Measurements from ENCODE around the gene WDR53.
"Not testable (repeated sequence)": the region's sequence is repeated elsewhere in the genome, so short reads cannot be mapped to it uniquely, and the experiment has no call there.

WDR53 gene

GRCh38 chr3:196514913-196515621 lies 53.3 kb downstream of the WDR53 start, which contains the start of gene SMCO1:
Gene SMCO1 (minus strand): TSS chr3:196515346. CDS start chr3:196515209, 137 bp downstream.
- DNase-seq: no peak

DNA sequence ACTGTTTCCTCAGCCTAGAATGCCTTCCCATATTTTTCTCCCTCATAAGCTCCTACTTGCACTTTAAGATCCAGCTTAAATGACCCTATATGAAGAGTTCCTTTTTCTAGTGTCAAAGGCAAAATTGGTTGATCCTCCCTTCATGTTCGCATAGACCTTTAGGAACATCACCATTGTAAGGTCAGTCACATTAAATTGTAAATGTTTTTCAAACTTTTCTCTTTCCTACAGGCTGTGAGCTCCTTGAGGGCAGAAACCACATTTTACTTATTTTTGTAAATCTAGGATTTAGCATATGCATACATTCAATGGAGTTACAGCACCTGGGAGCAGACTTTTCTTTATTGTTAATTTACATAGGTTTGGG lies 54.0 kb downstream of the WDR53 start:
- DNase-seq: no peak

DNA sequence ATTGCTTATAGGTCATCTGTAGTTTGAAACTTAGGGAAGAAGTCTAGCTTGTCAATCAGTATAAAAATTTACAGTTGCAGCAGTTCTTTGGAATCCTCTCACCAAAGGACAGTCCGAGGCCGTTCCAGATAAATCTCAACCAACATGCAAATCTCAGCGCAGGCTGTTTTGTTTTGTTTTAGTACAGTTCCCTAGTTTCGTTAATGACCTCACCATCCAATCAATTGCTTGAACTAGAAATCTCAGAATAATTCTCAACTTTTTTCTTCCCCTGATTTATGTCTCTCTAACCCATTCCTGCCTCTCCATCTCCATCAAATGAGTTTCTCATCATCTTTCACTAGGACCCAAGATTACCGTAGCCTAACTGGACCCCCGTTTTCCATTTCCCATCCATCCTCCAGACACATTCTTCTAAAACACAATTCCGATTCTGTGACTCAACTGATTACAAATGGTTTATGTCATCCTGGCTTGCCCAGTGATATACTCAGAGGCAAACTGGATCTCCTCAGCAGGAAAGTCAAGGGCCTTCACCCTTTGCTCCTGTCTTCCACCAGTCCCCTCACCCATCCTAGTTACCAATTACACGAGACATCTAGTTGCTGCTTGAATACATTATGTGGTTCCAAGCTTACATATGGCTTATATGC lies 54.5 kb downstream of the WDR53 start:
- no peak for DNase-seq

DNA sequence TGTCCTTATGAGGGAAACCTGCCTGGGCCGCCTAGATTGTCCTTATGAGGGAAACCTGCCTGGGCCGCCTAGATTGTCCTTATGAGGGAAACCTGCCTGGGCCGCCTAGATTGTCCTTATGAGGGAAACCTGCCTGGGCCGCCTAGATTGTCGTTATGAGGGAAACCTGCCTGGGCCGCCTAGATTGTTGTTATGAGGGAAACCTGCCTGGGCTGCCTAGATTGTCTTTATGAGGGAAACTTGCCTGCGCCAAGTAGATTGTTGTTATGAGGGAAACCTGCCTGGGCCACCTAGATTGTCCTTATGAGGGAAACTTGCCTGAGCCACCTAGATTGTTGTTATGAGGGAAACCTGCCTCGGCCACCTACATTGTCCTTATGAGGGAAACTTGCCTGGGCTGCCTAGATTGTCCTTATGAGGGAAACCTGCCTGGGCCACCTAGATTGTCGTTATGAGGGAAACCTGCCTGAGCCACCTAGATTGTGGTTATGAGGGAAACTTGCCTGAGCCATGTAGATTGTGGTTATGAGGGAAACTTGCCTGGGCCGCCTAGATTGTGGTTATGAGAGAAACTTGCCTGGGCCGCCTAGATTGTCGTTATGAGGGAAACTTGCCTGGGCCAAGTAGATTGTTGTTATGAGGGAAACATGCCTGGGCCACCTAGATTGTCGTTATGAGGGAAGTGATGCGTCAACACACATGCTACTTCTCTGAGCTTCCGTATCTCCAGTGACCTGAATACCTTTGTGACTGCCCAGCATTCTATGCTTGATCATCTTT lies 56.5 kb downstream of the WDR53 start:
- not testable (repeated sequence) for DNase-seq

DNA sequence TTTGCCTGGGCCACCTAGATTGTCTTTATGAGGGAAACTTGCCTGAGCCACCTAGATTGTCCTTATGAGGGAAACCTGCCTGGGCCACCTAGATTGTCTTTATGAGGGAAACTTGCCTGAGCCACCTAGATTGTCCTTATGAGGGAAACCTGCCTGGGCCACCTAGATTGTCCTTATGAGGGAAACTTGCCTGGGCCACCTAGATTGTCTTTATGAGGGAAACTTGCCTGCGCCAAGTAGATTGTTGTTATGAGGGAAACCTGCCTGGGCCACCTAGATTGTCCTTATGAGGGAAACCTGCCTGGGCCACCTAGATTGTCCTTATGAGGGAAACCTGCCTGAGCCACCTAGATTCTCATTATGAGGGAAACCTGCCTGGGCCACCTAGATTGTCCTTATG lies 57.2 kb downstream of the WDR53 start:
- DNase-seq: not testable (repeated sequence)

DNA sequence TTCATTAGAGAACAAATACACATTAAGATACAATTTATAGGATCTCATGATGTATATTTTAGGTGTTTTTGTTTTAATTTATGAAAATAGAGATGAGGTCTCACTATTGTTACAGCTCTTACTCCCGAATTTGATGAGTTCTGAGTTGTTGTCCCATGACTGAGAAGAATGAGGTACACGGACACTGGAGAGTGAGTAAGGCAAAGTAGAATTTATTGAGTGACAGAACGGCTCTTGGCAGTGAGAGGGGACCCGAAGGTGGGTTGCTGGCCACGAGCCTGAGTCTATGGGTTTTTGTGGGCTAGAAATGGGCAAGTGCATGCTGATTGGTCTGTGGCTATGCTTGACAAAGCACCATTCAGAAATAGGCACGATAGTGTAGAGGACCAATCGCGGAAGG lies 61.7 kb downstream of the WDR53 start:
- no peak for DNase-seq

GRCh38 chr3:196504556-196504955 lies 63.8 kb downstream of the WDR53 start:
- DNase-seq: no peak

Measured in activated T-cell treated with anti-CD3 and anti-CD28 coated beads for 4 hours (primary cell).